ENCODE measurements around the gene CAMTA1.

CAMTA1 gene

GRCh38 chr1:7269525-7269924, 484.3 kb downstream of the CAMTA1 start:
- no peak for DNase-seq

- DNase-seq = no peak
These were observed 489.0 kb downstream of the CAMTA1 start for GRCh38 chr1:7274256-7274655.

- no peak for DNase-seq
These were observed 492.8 kb downstream of the CAMTA1 start for GRCh38 chr1:7278045-7278444.

- DNase-seq = no peak
These were observed 493.8 kb downstream of the CAMTA1 start for GRCh38 chr1:7278827-7279765.

- DNase-seq = no peak
These were observed 494.5 kb downstream of the CAMTA1 start for GRCh38 chr1:7279769-7280168.

- DNase-seq = no peak
These were observed 495.2 kb downstream of the CAMTA1 start for GRCh38 chr1:7280347-7280960.

- DNase-seq = no peak
These were observed 496.6 kb downstream of the CAMTA1 start for GRCh38 chr1:7281821-7282220.

GRCh38 chr1:7284839-7285435, 499.7 kb downstream of the CAMTA1 start:
- no peak for DNase-seq

GRCh38 chr1:7285856-7286454, 500.7 kb downstream of the CAMTA1 start:
- DNase-seq = no peak

- no peak for DNase-seq
These were observed 501.8 kb downstream of the CAMTA1 start for GRCh38 chr1:7287013-7287412.

- DNase-seq = no peak
These were observed 503.7 kb downstream of the CAMTA1 start for GRCh38 chr1:7288992-7289391.

- no peak for DNase-seq
These were observed 504.4 kb downstream of the CAMTA1 start for GRCh38 chr1:7289694-7290093.

- DNase-seq = no peak
These were observed 506.0 kb downstream of the CAMTA1 start for GRCh38 chr1:7290971-7291970.

GRCh38 chr1:7292036-7292681, 506.9 kb downstream of the CAMTA1 start:
- DNase-seq = no peak

GRCh38 chr1:7292714-7293419, 507.6 kb downstream of the CAMTA1 start:
- DNase-seq = no peak

- no peak for DNase-seq
These were observed 508.7 kb downstream of the CAMTA1 start for GRCh38 chr1:7293702-7294629.

GRCh38 chr1:7294636-7295035, 509.4 kb downstream of the CAMTA1 start:
- DNase-seq = no peak

GRCh38 chr1:7295946-7296345, 510.7 kb downstream of the CAMTA1 start:
- no peak for DNase-seq

GRCh38 chr1:7296968-7297367, 511.7 kb downstream of the CAMTA1 start:
- DNase-seq = no peak

- no peak for DNase-seq
These were observed 512.9 kb downstream of the CAMTA1 start for GRCh38 chr1:7298145-7298544.

All from T-helper 2 cell (primary cell).